Activated naive CD8-positive, alpha-beta T cell (primary cell): ENCODE results near the gene NTNG1.
"Not testable (repeated sequence)": the region's sequence is repeated elsewhere in the genome, so short reads cannot be mapped to it uniquely, and the experiment has no call there.

Experiments
- H3K27ac Mint-ChIP-seq: one replicate; pipeline ENCODE4 v1.8.0; 2021; ENCODE audit warnings: mixed read lengths
- H3K27me3 Mint-ChIP-seq: one replicate; pipeline ENCODE4 v1.8.0; 2021; ENCODE audit warnings: mixed read lengths
- H3K36me3 Mint-ChIP-seq: one replicate; pipeline ENCODE4 v1.8.0; 2021; ENCODE audit warnings: mixed read lengths
- H3K4me1 Mint-ChIP-seq: one replicate; pipeline ENCODE4 v1.8.0; 2021; ENCODE audit warnings: low read depth, mixed read lengths
- H3K4me3 Mint-ChIP-seq: one replicate; pipeline ENCODE4 v1.8.0; 2021; ENCODE audit warnings: mild to moderate bottlenecking, mixed read lengths
- H3K9me3 Mint-ChIP-seq: one replicate; pipeline ENCODE4 v1.8.0; 2021; ENCODE audit warnings: low read depth, mixed read lengths

The NTNG1 gene

GRCh38 chr1:107202007-107202406, 61.2 kb downstream of the NTNG1 start:
- H3K4me3 Mint-ChIP-seq, result no peak overlapping the region
- H3K36me3 Mint-ChIP-seq, result no peaks in the 10 kb centered on the region
- H3K27me3 Mint-ChIP-seq, result peaks cover 2% of the 10 kb centered on the region
- peaks cover 6% of the 10 kb centered on the region for H3K9me3 Mint-ChIP-seq
- no peaks in the 10 kb centered on the region for H3K4me1 Mint-ChIP-seq
- no peak overlapping the region for H3K27ac Mint-ChIP-seq

- Mint-ChIP-seq H3K4me3 (no peak overlapping the region), H3K27me3 (peaks cover 2% of the 10 kb centered on the region), H3K4me1 (no peaks in the 10 kb centered on the region), H3K36me3 (no peaks in the 10 kb centered on the region), H3K9me3 (peaks cover 10% of the 10 kb centered on the region), H3K27ac (no peak overlapping the region)
Measured at GRCh38 chr1:107213225-107213624, 72.4 kb downstream of the NTNG1 start.

DNA sequence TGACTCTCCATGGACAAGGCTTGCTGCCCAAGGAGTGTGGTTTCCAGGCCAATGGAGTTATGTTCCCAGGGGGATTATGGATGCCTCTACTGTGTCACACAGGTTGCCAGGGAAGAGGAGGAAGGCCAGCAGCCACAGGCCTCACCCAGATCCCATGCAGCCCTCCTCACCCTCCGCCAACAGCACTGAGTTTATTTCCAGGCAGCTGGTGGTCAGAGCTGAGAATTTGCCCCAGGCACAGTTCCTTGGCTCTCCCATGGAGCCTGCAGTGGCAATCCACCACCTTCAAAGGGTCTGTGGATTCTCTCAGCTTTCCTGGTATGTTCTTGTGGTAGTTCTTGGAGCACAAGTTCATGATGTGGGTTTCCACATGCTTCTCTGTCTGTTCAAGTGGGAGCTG, 79.2 kb downstream of the NTNG1 start:
- peaks cover 14% of the 10 kb centered on the region for H3K9me3 Mint-ChIP-seq
- peaks cover 7% of the 10 kb centered on the region for H3K27me3 Mint-ChIP-seq
- H3K36me3 Mint-ChIP-seq, result peaks cover 4% of the 10 kb centered on the region
- no peak overlapping the region for H3K27ac Mint-ChIP-seq
- H3K4me3 Mint-ChIP-seq, result no peak overlapping the region
- H3K4me1 Mint-ChIP-seq, result no peaks in the 10 kb centered on the region

DNA sequence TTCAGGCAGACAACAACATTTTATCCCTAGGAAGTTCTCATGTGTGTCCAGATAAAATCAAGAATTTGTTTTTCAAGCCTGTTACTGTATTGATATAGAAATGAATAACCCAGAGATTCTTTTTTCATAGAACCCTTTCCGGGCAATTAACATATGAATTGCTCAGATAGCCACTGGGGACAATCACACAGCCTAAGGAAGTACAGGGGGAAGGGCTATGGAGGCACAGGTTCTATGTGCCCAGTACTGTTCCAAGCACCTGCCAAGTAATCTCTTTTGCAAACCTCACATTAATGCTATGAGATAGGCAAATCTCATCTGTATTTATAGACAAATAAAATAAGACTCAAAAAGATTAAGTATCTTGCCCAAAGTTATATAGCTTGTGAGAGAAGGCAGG, 84.9 kb downstream of the NTNG1 start:
- Mint-ChIP-seq H3K27me3 (peaks cover 5% of the 10 kb centered on the region), H3K36me3 (no peaks in the 10 kb centered on the region), H3K9me3 (peaks cover 3% of the 10 kb centered on the region), H3K4me1 (no peaks in the 10 kb centered on the region), H3K27ac (no peak overlapping the region), H3K4me3 (no peak overlapping the region)

DNA sequence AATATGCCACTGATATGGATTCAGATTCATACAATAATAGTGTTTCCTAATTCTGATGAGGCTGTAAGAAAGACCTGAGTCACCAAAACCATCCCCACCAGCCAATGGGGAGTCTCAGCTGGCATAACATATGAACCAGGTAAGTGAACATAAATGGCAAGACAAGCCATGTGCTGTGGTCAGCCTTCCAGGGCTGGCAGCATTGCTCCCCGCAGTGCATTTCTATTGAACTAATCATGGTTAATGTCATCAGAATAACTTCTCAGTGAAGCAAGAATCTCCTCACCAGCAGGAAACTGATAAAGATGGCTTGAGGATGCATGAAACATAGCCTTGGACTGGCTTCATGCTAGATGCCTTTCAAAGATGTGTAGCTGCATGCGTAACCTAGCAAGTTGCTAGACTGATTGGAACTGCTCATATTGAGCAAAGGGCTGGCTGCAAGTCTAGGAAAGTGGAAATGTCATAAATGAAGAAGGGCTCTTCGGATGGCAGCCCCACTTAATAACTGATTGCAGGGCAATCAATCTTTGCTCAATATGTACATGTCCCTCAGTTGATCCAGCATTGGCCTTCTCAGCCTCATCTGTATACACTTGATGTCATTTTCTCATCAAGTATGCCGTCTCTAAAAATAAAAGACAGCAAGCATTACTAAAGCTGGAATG, 88.0 kb downstream of the NTNG1 start:
- Mint-ChIP-seq H3K4me1 (no peaks in the 10 kb centered on the region), H3K4me3 (no peak overlapping the region), H3K9me3 (peaks cover 3% of the 10 kb centered on the region), H3K27me3 (peaks cover 5% of the 10 kb centered on the region), H3K36me3 (no peaks in the 10 kb centered on the region), H3K27ac (no peak overlapping the region)

GRCh38 chr1:107229711-107230110, 88.9 kb downstream of the NTNG1 start:
- Mint-ChIP-seq H3K4me3 (no peak overlapping the region), H3K36me3 (no peaks in the 10 kb centered on the region), H3K9me3 (peaks cover 3% of the 10 kb centered on the region), H3K4me1 (no peaks in the 10 kb centered on the region), H3K27me3 (no peaks in the 10 kb centered on the region), H3K27ac (no peak overlapping the region)

DNA sequence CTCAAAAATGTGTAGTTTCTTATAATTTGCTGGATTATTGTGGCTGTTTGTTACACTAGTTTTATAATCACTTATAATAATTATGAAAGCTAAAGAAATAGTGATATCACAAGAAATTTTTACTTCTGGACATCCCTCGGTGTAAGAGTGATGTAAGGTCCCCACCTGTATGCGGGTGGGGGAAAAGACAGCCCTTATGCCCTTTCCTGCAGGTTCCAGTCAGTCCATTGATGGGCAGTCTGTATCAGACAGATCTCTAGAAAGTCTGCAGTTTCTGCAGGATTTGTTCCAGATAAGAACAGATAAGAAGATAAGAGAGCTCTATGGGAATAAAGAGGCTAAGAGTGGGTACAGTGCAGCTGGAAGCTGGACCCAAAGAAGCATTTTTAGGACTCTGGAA, 89.3 kb downstream of the NTNG1 start:
- Mint-ChIP-seq H3K36me3 (no peaks in the 10 kb centered on the region), H3K9me3 (peaks cover 3% of the 10 kb centered on the region), H3K4me3 (no peak overlapping the region), H3K27me3 (no peaks in the 10 kb centered on the region), H3K27ac (no peak overlapping the region), H3K4me1 (no peaks in the 10 kb centered on the region)

GRCh38 chr1:107231291-107231690, 90.5 kb downstream of the NTNG1 start:
- no peak overlapping the region for H3K4me3 Mint-ChIP-seq
- H3K27ac Mint-ChIP-seq, result no peak overlapping the region
- H3K27me3 Mint-ChIP-seq, result no peaks in the 10 kb centered on the region
- peaks cover 10% of the 10 kb centered on the region for H3K9me3 Mint-ChIP-seq
- H3K4me1 Mint-ChIP-seq, result no peaks in the 10 kb centered on the region
- no peaks in the 10 kb centered on the region for H3K36me3 Mint-ChIP-seq

DNA sequence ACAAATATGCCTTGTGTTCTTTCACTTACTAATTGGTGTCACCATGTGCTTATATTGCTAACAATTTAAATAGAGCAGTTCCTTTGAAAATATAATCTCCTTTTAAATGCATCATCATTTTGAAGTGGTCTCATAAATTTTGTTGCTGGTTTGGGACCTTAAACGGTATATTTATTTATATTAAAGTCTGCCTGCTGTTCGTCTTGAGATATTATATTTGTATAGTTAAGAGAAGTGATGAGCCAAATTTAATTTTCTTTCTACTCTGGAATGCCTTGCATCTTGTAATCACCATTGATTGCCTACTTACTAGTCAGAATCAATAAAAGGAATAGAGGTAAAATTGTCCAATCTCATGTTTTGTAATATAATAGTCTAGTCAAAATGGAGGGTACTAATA, 91.6 kb downstream of the NTNG1 start:
- no peaks in the 10 kb centered on the region for H3K27me3 Mint-ChIP-seq
- no peak overlapping the region for H3K4me3 Mint-ChIP-seq
- no peaks in the 10 kb centered on the region for H3K4me1 Mint-ChIP-seq
- H3K27ac Mint-ChIP-seq, result no peak overlapping the region
- peaks cover 17% of the 10 kb centered on the region for H3K9me3 Mint-ChIP-seq
- no peaks in the 10 kb centered on the region for H3K36me3 Mint-ChIP-seq

DNA sequence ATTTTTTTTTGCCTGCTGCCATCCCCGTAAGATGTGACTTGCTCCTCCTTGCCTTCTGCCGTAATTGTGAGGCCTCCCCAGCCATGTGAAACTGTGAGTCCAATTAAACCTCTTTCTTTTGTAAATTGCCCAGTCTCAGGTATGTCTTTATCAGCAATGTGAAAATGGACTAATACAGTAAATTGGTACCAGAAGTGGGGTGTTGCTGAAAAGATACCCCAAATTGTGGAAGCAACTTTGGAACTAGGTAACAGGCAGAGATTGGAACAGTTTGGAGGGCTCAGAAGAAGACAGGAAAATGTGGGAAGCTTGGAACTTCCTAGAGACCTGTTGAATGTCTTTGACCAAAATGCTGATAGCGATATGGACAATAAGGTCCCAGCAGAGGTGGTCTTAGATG, 95.9 kb downstream of the NTNG1 start:
- H3K36me3 Mint-ChIP-seq, H3K4me1 Mint-ChIP-seq, H3K4me3 Mint-ChIP-seq, H3K27ac Mint-ChIP-seq, H3K27me3 Mint-ChIP-seq: not testable (repeated sequence)
- H3K9me3 Mint-ChIP-seq, result peaks cover 20% of the 10 kb centered on the region

DNA sequence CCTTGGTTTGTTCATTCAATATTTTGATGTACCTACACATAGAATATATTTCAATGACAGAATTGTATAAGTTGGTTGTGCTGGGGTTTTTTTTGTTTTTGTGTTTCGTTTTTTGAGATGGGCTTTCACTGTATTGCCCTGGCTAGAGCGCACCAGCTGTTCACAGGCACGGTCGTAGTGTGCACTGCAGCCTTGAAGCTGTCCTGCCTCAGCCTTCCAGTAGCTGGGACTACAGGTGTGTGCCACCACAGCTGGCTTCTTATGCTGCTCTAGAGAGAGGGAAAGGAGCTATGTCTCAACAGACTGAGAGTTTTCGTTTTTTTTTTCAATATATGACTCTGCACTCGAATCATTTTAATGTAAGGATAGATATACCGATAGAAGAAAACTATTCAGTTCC, 102.6 kb downstream of the NTNG1 start:
- Mint-ChIP-seq H3K27ac (no peak overlapping the region), H3K4me3 (no peak overlapping the region), H3K36me3 (no peaks in the 10 kb centered on the region), H3K27me3 (no peaks in the 10 kb centered on the region), H3K9me3 (peaks cover 3% of the 10 kb centered on the region), H3K4me1 (no peaks in the 10 kb centered on the region)

GRCh38 chr1:107244709-107245500, 104.1 kb downstream of the NTNG1 start:
- Mint-ChIP-seq H3K27ac (no peak overlapping the region), H3K4me3 (no peak overlapping the region), H3K27me3 (no peaks in the 10 kb centered on the region), H3K36me3 (no peaks in the 10 kb centered on the region), H3K4me1 (no peaks in the 10 kb centered on the region), H3K9me3 (no peaks in the 10 kb centered on the region)

GRCh38 chr1:107246775-107247345, 106.0 kb downstream of the NTNG1 start:
- no peaks in the 10 kb centered on the region for H3K4me1 Mint-ChIP-seq
- H3K4me3 Mint-ChIP-seq, result no peak overlapping the region
- no peaks in the 10 kb centered on the region for H3K9me3 Mint-ChIP-seq
- H3K27me3 Mint-ChIP-seq, result no peaks in the 10 kb centered on the region
- H3K36me3 Mint-ChIP-seq, result no peaks in the 10 kb centered on the region
- no peak overlapping the region for H3K27ac Mint-ChIP-seq

DNA sequence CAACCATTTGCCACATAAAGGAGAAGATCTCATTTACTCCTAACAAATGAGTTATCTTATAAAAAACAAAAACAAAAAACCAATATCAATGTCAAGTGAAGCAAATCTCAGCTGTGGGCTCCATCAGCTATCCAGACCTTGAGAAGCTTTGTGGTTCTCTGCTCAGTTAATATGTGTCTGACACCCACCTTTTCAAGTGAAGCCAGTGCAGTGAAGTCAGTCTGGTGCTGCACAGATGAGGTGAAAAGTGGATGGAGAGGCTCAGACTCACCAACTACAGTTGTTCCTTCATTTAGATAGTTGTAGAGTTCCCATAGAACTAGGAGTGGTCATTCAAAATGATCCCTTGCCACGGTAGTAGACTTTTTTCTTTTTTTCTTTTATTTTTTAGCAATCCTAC, 106.8 kb downstream of the NTNG1 start:
- H3K27ac Mint-ChIP-seq, result no peak overlapping the region
- no peaks in the 10 kb centered on the region for H3K36me3 Mint-ChIP-seq
- no peaks in the 10 kb centered on the region for H3K9me3 Mint-ChIP-seq
- no peak overlapping the region for H3K4me3 Mint-ChIP-seq
- H3K27me3 Mint-ChIP-seq, result no peaks in the 10 kb centered on the region
- no peaks in the 10 kb centered on the region for H3K4me1 Mint-ChIP-seq

- H3K27ac Mint-ChIP-seq, result no peak overlapping the region
- H3K9me3 Mint-ChIP-seq, result no peaks in the 10 kb centered on the region
- no peaks in the 10 kb centered on the region for H3K4me1 Mint-ChIP-seq
- no peaks in the 10 kb centered on the region for H3K27me3 Mint-ChIP-seq
- H3K4me3 Mint-ChIP-seq, result no peak overlapping the region
- no peaks in the 10 kb centered on the region for H3K36me3 Mint-ChIP-seq
Measured at GRCh38 chr1:107250169-107250568, 109.3 kb downstream of the NTNG1 start.
